NCI-H510A (cell line): ENCODE measurements around the gene CA14.
A peak's percentile ranks its signal among the peaks of the same experiment; 100 is the strongest.
"Not testable (repeated sequence)": the region's sequence is repeated elsewhere in the genome, so short reads cannot be mapped to it uniquely, and the experiment has no call there.

Experiments
- DNase-seq: peaks from one replicate; lab custom pipeline; 2025; lab: John Stamatoyannopoulos, UW

Gene CA14

DNA sequence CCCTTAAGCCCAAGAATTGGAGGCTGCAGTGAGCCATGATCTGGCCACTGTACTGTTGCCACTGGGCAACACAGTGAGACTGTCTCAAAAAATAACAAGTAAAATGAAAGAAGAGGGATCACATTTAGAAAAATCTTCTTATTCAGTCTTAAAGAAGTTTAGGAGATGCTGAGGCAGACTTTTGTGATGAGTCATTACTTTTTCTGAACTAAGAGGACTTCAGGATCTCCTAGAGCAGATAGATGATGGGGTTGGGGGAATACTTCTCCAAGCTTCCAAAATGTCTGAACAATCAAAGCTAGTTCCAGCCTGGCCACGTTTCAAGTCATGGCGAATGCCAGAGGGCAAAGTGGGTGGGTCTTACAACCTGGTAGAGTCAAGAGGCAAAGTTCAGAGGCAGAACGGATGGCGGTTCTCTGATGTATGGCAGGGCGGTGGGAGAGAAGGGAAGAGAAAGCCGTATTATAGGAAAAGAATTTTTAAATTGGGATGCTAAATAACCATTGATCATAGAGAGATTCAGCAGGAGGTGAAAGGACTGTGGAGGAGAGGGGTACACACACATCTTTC is 22.6 kb downstream of the CA14 start:
- no peak for DNase-seq

DNA sequence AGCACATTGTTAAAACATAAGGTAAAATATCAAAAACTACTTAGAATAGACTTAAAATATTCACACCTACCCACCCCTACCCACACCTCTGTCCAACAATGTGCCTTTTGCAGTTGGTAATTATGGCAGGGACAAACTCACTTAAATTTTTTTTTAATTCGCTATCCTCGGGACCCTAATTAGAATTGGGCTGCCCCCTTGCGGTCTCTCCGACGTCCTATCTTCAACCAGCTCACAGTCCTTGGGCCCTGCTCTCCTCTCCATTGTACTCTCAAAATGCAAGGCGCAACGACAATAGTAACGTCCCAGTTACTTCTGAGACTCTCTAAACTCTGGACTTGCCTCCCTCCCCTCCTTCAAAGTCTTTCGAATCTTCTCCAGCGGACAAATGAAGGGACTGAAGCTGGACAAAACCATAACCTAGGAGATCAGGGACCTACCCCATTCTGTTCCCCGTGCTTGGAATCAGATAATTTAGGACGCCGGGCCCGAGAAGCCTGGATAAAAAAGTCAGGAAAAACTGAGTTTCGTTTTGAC is 23.7 kb downstream of the CA14 start:
- no peak for DNase-seq

DNA sequence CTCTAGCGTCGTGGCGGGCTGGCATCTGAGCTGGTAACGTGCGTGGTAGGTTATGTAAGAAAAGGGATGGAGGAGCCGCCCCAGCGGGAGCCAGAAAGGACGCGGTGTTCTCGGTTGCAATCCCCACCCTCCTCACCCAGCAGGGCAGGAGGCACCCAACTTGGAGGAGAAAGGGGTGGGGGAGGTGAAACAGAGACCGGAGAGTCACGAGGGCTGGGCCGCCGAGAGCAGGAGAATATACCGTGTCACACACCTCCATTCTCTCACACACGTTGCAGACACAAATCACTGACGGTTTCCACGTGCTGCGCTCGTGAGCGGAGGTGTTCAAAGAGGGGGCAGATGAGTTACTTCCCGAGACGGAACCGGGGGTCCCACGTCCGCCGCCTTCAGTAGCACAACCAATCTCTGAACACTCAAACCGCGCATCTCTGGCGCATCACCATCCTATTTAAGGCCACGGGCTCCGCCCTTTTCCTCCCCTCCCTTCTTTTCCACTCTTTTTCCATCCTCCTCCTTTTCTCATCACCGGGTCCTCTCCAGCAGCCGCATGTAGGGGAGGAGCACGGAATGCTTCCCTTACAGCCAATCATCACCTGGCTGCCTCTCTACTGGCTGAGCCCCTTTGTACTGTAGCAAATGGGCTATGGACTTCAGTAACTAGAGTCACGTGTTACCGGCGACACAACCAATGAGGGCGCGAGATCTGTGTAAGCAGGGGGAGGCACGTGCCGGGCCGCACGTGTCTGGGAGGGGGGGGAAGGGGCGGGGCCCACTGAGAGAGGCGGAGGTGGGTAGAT is 24.4 kb downstream of the CA14 start, which contains the start of gene CIART:
TSS of gene CIART (plus strand) at position 797 of the 800 bp plus-strand sequence. CDS start 714 bp downstream, outside the sequence.
- DNase-seq: peak; percentile 96

DNA sequence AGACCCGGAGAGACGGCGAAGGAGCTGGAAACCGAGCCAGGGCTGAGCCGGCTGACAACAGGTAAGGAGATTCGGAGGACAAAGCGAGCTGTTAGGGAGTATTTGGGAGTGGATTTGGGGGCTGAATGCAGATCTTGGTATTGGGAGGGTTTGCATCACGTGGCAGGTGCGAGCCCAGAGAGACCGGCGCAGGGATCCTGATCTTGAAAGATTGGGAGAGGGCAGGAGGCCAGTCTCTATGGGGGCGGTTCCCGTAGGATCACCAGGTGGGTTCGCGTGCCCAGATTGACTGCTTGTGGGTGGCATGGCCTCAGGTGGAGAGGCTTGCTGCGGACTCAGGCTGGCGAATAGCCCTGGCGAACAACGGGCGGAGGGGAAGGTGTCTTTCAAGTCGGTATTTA is 25.0 kb downstream of the CA14 start:
- DNase-seq: peak; percentile 78

DNA sequence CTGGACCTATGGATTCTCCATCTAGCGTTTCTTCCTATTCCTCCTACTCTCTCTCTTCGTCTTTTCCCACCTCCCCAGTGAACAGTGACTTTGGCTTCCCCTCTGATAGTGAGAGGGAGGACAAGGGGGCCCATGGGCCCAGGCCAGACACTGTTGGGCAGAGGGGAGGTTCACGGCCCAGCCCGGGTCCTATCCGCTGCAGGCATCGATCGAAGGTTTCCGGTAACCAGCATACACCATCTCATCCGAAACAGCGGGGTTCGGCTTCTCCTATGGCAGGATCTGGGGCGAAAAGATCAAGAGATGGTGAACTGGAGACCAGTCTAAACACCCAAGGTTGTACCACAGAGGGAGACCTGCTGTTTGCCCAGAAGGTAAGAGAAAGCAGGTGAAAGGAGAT is 25.7 kb downstream of the CA14 start:
- DNase-seq: no peak

DNA sequence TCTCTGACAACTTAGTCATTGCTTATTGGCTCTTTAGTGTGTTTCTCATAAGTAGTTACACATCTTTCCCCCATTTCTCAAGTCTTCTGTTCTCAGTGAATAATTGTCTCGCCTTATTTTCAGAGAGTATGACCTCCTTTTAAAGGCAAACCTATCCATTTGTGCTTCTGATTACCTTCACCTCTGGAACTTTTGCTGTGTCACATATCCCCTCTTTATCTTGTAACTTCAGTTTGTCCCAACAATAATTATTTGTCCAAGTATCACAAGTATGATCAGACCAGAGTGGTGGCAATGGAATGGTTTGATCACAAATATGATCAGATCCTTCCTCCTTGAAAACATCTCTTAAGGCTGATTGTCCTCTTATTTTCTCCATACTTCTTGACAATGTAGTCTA is 30.8 kb downstream of the CA14 start:
- DNase-seq: no peak

DNA sequence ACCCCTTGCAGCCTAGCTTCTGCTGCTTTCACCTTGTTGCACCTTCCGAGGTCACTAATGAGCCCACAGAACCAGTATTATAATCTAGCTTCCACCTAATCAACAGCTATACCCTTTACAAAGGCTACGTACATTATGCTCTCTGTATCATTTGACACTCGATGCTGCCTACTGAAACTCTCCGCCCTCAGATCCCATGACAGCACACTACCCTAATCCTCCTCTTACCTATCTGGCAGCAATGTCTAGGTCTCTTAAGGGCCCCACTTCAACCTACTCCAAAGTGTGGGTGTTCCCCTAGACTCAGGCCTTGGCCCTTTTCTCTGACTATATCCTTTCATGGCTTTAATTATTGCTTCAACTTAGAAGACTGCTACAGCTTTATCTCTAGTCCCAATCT is 31.2 kb downstream of the CA14 start:
- DNase-seq: no peak

DNA sequence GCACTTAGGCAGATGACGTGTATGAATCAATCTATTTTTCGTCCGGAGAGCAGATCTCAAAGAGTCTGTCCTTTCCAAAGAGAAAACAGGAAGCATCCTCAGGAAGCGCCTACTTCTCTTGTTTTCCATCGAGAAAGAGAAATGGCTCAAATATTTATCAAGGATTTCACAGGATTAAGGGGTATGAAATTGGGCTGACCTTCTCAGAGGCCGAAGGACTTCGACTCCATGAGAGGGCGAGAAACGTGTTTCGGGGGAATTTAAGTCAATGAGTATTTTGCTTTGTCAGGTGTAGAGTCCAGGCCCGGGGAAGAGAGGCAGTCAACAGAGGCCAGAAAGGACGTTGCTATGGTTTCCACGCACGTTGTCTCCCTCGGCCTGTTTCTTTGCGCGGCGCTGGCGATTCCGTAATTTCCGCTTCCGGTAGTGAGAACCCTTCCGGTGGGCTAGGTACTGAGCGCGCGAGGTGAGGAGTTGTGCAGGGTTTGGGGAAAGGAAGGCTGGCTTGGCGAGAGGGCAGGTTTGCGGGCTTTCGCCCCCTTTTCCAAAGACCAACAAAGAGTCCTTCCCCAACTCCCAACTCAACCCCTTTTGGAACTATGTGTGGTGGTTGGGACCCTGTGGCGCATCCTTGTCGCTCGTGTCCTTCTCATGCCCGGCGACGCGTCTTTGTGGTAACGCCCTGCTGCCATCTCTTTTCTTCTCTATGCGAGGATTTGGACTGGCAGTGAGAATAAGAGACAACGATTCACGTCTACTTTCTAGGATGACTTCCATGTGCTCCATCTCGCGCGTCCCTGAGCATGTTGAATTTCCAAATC is 36.1 kb downstream of the CA14 start, which contains the start of gene MRPS21:
TSS of gene MRPS21 (plus strand) at position 429 of the 821 bp plus-strand sequence. CDS start 506 bp downstream, outside the sequence.
- DNase-seq: peak; percentile 91

DNA sequence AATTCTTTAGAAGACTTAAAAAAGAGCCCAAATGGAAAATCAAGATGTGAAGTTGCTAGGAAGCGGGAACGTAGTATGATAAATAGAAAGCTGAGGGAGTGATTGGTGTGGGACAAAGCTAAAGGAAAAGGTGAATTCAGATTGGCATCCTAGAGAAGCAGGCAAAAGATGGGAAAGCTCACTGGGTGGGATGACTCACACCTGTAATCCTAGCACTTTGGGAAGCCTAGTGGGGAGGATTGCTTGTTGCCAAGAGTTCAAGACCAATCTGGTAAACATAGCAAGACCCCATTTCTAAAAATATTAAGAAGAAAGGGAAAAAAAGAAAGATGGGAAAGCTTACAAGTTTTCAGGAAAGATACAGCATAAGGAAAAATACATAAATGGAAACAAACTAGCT is 37.9 kb downstream of the CA14 start:
- no peak for DNase-seq

DNA sequence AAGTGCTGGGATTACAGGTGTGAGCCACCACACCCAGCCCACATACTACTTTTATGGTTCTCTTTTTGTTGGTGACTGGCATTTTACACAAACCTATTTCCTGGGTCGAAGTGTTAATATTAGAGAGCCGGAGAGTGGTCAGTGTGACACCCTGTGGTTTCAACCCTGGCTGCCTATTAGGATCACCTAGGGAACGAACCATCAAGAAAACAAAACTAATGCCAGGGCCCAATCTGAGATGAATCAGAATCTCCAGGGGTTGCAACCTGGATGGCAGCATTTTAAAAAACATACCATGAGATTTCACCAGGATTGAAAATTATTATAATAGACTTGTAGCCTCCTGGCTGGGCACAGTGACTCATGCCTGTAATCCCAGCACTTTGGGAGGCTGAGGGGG is 42.1 kb downstream of the CA14 start:
- no peak for DNase-seq

DNA sequence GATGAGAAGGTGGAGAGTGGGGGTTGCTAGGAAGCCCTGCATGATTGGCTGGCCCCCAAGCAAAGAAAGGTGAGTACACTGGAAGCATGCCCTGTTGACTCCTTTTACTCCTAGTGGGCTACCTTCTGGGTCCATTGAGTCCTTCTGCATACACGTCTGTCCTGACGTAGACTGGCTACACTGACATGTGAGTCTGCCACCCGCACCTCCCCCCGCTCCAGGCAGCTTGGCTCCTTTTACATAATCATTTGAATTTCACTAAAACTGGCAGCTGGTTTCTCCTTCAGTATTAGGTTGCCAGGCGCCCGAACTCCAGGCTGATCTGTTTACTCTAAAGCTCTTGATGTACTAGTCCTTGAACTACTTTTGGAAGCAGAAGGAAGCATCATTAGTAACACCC is 44.8 kb downstream of the CA14 start:
- no peak for DNase-seq

DNA sequence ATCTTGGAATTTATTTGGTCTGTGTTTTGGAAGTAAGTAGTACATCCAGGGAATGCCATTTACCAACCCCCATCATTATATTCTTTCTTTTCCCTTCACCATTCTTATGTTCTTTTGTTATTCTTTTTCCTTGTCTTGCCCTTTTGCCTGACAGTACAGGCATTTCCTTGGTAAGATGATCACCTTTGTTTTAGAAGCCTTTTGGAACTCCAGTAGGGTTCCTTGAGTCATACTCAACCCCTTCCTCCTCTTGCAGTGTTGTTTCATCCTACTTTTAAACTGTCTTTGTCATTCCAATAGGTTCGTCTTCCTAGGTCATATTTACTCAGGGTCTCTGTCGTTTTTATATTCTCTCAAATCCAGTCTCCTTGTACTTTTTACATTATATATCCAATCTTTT is 45.3 kb downstream of the CA14 start:
- no peak for DNase-seq

DNA sequence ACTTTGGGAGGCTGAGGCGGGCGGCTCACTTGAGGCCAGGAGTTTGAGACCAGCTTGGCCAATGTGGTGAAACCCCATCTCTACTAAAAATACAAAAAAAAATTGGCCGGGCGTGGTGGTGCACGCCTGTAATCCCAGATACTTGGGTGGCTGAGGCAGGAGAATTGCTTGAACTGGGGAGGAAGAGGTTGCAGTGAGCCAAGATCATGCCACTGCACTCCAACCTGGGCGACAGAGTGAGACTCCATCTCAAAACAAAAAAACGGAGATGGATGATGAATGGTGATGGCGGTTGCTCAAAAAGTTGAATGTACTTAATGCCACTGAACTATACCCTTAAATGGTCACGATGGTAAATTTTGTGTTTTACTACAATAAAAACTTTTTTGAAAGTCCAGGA is 51.0 kb downstream of the CA14 start:
- not testable (repeated sequence) for DNase-seq

DNA sequence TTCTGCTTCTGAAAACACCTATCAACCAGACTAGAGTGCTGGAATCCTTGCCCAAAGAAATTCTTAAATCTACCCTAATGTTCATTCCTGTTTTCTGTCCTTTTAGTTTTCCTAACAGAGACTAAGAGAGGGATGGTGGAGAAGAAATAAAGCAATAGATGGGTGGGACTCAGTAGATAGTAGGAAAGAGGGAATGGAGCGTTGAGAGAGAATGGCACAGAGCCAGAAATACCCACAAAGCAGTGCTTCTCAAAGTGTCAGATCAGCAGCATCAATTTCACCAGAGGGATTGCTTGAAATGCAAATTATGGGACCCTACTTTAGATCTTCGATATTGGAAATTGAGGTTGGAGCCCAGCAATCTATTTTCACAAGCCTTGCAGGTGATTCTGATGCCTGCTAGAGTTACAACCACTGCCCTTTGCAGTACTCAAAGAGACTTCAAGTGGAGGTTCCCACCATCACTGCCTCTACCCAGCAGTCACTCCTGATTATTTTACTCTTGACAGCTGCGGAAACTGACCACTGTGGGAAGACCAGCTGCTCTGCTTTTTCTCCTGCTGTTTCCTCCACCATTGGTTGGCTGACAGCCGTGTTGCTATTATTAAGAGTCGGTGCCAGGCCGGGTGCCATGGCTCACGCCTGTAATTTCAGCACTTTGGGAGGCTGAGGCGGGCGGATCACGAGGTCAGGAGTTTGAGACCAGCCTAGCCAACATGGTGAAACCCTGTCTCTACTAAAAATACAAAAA is 52.4 kb downstream of the CA14 start:
- no peak for DNase-seq

DNA sequence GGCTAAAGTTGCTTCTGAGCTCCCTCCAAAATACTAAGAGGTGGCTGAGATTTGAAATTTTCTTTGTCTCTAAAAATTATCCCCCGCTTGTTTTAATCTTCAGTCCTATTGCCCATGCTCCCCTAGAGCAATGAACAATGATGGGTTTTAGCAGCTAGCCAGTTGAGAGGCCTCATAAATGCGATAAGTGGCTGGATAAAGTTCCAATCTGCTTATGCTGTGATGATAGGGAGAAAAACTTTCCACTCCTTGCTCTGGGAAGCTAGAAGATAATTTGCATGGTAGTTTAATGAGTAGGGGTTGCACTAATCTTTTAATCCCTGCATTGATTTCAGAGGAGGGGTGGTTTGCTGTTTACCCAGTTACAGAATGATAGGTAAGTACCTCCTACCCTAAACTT is 54.2 kb downstream of the CA14 start:
- DNase-seq: no peak
